Measurements from ENCODE around the gene KRTAP13-1.

KRTAP13-1 gene

GRCh38 chr21:30444204-30444603 is 48.4 kb downstream of the KRTAP13-1 start:
- no peak for TF ChIP-seq CTCF (IDR thresholded peaks at IDR 0.05; ENCODE audit: low read depth, low read length)

More at GRCh38 chr21:30444204-30444603, 48.4 kb downstream of the KRTAP13-1 start:
- no peak for DNase-seq (ENCODE audit: low read depth, low spot score)
- no peak overlapping the region for H3K4me3 ChIP-seq (ENCODE audit: low read depth, low read length)
- in situ Hi-C loops (cut with HindIII; ENCODE audit: low sequenced_read_pairs): no loop called here
